Measurements from ENCODE around the gene ABHD8.

Gene ABHD8

GRCh38 chr19:17246681-17247425 lies 56.4 kb downstream of the ABHD8 start:
- peaks cover 34% of the 10 kb centered on the region for H3K79me2 ChIP-seq (ENCODE audit: control insufficient read depth, low read length)
- no peaks in the 10 kb centered on the region for H3K27me3 ChIP-seq (ENCODE audit: control insufficient read depth, low read length)
- H3K36me3 ChIP-seq (ENCODE audit: control insufficient read depth, low read length) = peaks cover 4% of the 10 kb centered on the region
- no peaks in the 10 kb centered on the region for H3K9me3 ChIP-seq (ENCODE audit: control insufficient read depth, insufficient read depth, low read length)
- H3K27ac ChIP-seq (ENCODE audit: low read depth, low read length) = peak overlapping the region; percentile 78
- H3K4me3 ChIP-seq (ENCODE audit: low read length) = peak overlapping the region; percentile 76
- peaks cover 10% of the 10 kb centered on the region for H3F3A ChIP-seq (ENCODE audit: control insufficient read depth, insufficient read depth)
- H3K4me2 ChIP-seq (ENCODE audit: low read length) = peak overlapping the region; percentile 94
- TF ChIP-seq CTCF (IDR thresholded peaks at IDR 0.05; ENCODE audit: low read depth, low read length, poor library complexity, severe bottlenecking) = no peak
- TF ChIP-seq EZH2phosphoT487 (IDR thresholded peaks at IDR 0.05; ENCODE audit: borderline replicate concordance, low read length) = no peak
- peaks cover 39% of the 10 kb centered on the region for H3K4me1 ChIP-seq (ENCODE audit: control insufficient read depth, low read length)
- H4K20me1 ChIP-seq (ENCODE audit: control insufficient read depth, insufficient read depth, low read depth, low read length) = peaks cover 14% of the 10 kb centered on the region
- H3K9me2 ChIP-seq (replicated peaks; ENCODE audit: control insufficient read depth, low read length) = no peaks in the 10 kb centered on the region

- Histone ChIP-seq H3K9me2 (replicated peaks; ENCODE audit: control insufficient read depth, low read length) (no peaks in the 10 kb centered on the region), H3K36me3 (ENCODE audit: control insufficient read depth, low read length) (peaks cover 13% of the 10 kb centered on the region), H3K79me2 (ENCODE audit: control insufficient read depth, low read length) (peaks cover 46% of the 10 kb centered on the region), H4K20me1 (ENCODE audit: control insufficient read depth, insufficient read depth, low read depth, low read length) (peaks cover 14% of the 10 kb centered on the region), H3K9me3 (ENCODE audit: control insufficient read depth, insufficient read depth, low read length) (no peaks in the 10 kb centered on the region), H3K4me3 (ENCODE audit: low read length) (peak within 1 kb of the TSS; percentile 88), H3K4me1 (ENCODE audit: control insufficient read depth, low read length) (peaks cover 39% of the 10 kb centered on the region), H3K27ac (ENCODE audit: low read depth, low read length) (peak within 1 kb of the TSS; percentile 78), H3F3A (ENCODE audit: control insufficient read depth, insufficient read depth) (peaks cover 10% of the 10 kb centered on the region), H3K4me2 (ENCODE audit: low read length) (peak within 1 kb of the TSS; percentile 94), H3K27me3 (ENCODE audit: control insufficient read depth, low read length) (no peaks in the 10 kb centered on the region)
- TF ChIP-seq CTCF (IDR thresholded peaks at IDR 0.05; ENCODE audit: low read depth, low read length, poor library complexity, severe bottlenecking) = no peak
- no peak for TF ChIP-seq EZH2phosphoT487 (IDR thresholded peaks at IDR 0.05; ENCODE audit: borderline replicate concordance, low read length)
Measured at GRCh38 chr19:17245535-17245984, 57.7 kb downstream of the ABHD8 start, which contains the start of gene NR2F6. Gene NR2F6, minus strand, starts transcription at chr19:17245919. Its CDS starts 699 bp downstream, at chr19:17245220.

- Histone ChIP-seq H3K9me2 (replicated peaks; ENCODE audit: control insufficient read depth, low read length) (no peaks in the 10 kb centered on the region), H3K4me1 (ENCODE audit: control insufficient read depth, low read length) (peaks cover 39% of the 10 kb centered on the region), H3K9me3 (ENCODE audit: control insufficient read depth, insufficient read depth, low read length) (no peaks in the 10 kb centered on the region), H3K27ac (ENCODE audit: low read depth, low read length) (peak overlapping the region; percentile 53), H4K20me1 (ENCODE audit: control insufficient read depth, insufficient read depth, low read depth, low read length) (peaks cover 14% of the 10 kb centered on the region), H3F3A (ENCODE audit: control insufficient read depth, insufficient read depth) (peaks cover 10% of the 10 kb centered on the region), H3K79me2 (ENCODE audit: control insufficient read depth, low read length) (peaks cover 52% of the 10 kb centered on the region), H3K4me3 (ENCODE audit: low read length) (peak overlapping the region; percentile 88), H3K4me2 (ENCODE audit: low read length) (peak overlapping the region; percentile 89), H3K36me3 (ENCODE audit: control insufficient read depth, low read length) (peaks cover 20% of the 10 kb centered on the region), H3K27me3 (ENCODE audit: control insufficient read depth, low read length) (no peaks in the 10 kb centered on the region)
- TF ChIP-seq CTCF (IDR thresholded peaks at IDR 0.05; ENCODE audit: low read depth, low read length, poor library complexity, severe bottlenecking) (no peak), EZH2phosphoT487 (IDR thresholded peaks at IDR 0.05; ENCODE audit: borderline replicate concordance, low read length) (no peak)
Measured at GRCh38 chr19:17244618-17245534, 58.3 kb downstream of the ABHD8 start.
